ENCODE data around the gene NPPB.
"Not testable (repeated sequence)": the region's sequence is repeated elsewhere in the genome, so short reads cannot be mapped to it uniquely, and the experiment has no call there.

The NPPB gene

DNA sequence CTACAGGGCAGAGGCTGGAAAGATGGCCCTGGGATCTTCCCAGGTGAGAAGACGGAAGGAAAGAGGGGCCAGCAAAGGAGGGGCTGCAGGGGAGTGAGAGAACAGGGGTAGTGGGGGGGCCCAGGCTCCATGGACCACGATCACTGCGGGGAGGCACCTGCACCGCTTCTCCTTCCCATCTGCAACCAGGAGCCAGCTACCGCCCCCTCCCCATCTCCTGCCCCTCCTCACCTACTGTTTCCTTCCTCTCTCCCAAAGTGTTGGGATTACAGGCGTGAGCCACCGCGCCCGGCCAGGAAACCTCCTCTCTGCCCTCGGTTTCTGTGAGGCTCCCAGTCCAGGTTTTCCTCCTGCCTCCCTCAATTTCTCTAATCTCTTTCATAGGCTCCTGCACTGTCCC is 48.1 kb upstream of the NPPB start:
- no peaks in the 10 kb centered on the region for H3K9me2 ChIP-seq (replicated peaks; ENCODE audit: insufficient read depth, low read length)
- H3K4me3 ChIP-seq (ENCODE audit: insufficient read depth, low read length, poor library complexity, severe bottlenecking) = no peak overlapping the region
- H3K79me2 ChIP-seq (ENCODE audit: insufficient read depth, low read length) = no peaks in the 10 kb centered on the region
- H2AFZ ChIP-seq (ENCODE audit: low read depth, low read length, severe bottlenecking) = no peak overlapping the region
- H3K9ac ChIP-seq (ENCODE audit: low read length) = 0 out of 2 replicates have a peak overlapping the region, but pooled peaks have one; percentile 2
- H3K36me3 ChIP-seq (ENCODE audit: low read length) = no peaks in the 10 kb centered on the region
- no peaks in the 10 kb centered on the region for H3K27me3 ChIP-seq (ENCODE audit: low read length)
- H3F3A ChIP-seq (ENCODE audit: insufficient read depth) = peaks cover 29% of the 10 kb centered on the region
- no peak overlapping the region for H3K4me2 ChIP-seq (ENCODE audit: low read depth, low read length, poor library complexity, severe bottlenecking)
- H4K20me1 ChIP-seq (ENCODE audit: low read depth, low read length) = no peaks in the 10 kb centered on the region
- TF ChIP-seq CTCF (IDR thresholded peaks at IDR 0.05; ENCODE audit: insufficient read depth, low read length, poor library complexity, severe bottlenecking) (no peak), EZH2phosphoT487 (conservative IDR thresholded peaks at IDR 0.05; ENCODE audit: low read length) (no peak)
- H3K9me3 ChIP-seq (ENCODE audit: insufficient read depth, low read length) = no peaks in the 10 kb centered on the region
- no peak overlapping the region for H3K27ac ChIP-seq (ENCODE audit: low read depth, low read length)

DNA sequence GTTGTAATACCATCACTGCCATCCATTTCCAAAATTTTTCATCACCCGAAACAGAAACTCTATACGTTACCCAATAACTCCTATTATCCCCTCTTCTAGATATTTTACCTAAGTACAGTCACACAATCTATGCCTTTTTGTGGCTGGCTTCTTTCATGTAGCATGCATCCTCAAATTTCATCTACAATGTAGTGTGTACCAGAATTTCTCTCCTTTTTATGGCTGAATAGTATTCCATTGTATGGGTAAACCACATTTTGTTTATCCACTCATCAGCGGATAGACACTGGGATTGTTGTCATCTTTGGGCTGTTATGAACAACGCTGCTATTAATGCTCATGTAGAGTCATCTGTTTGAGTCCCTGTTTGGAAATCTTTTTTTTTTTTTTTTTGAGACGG is 46.2 kb upstream of the NPPB start:
- Histone ChIP-seq H3F3A (ENCODE audit: insufficient read depth) (peaks cover 35% of the 10 kb centered on the region), H3K79me2 (ENCODE audit: insufficient read depth, low read length) (no peaks in the 10 kb centered on the region), H3K9ac (ENCODE audit: low read length) (no peak overlapping the region), H3K9me2 (replicated peaks; ENCODE audit: insufficient read depth, low read length) (no peaks in the 10 kb centered on the region), H2AFZ (ENCODE audit: low read depth, low read length, severe bottlenecking) (no peak overlapping the region), H3K27me3 (ENCODE audit: low read length) (no peaks in the 10 kb centered on the region), H3K9me3 (ENCODE audit: insufficient read depth, low read length) (no peaks in the 10 kb centered on the region), H3K4me3 (ENCODE audit: insufficient read depth, low read length, poor library complexity, severe bottlenecking) (no peak overlapping the region), H3K4me2 (ENCODE audit: low read depth, low read length, poor library complexity, severe bottlenecking) (no peak overlapping the region), H3K36me3 (ENCODE audit: low read length) (no peaks in the 10 kb centered on the region), H3K27ac (ENCODE audit: low read depth, low read length) (no peak overlapping the region), H4K20me1 (ENCODE audit: low read depth, low read length) (no peaks in the 10 kb centered on the region)
- TF ChIP-seq EZH2phosphoT487 (conservative IDR thresholded peaks at IDR 0.05; ENCODE audit: low read length) = no peak
- TF ChIP-seq CTCF (IDR thresholded peaks at IDR 0.05; ENCODE audit: insufficient read depth, low read length, poor library complexity, severe bottlenecking) = no peak

GRCh38 chr1:11904156-11904555 is 45.4 kb upstream of the NPPB start:
- not testable (repeated sequence) for H2AFZ ChIP-seq (ENCODE audit: low read depth, low read length, severe bottlenecking); H3K27ac ChIP-seq (ENCODE audit: low read depth, low read length); H3K4me3 ChIP-seq (ENCODE audit: insufficient read depth, low read length, poor library complexity, severe bottlenecking)

DNA sequence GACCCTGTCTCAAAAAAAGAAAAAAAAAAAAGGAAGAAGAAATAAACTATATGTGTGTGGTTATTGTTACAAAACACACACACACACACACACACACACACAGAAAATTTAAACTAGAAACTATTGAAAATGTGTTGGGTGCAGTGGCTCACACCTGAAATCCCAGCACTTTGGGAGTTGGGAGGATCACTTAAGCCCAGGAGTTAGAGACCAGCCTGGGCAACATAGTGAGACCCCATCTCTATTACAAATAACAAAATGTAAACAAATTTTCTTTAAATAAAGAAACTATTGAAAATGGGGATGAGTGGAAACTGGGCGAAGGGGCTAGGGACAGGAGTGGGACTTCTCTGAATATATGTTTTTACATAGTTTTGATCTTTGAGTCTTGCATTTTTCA is 44.5 kb upstream of the NPPB start:
- Histone ChIP-seq H3K4me2 (ENCODE audit: low read depth, low read length, poor library complexity, severe bottlenecking) (no peak overlapping the region), H2AFZ (ENCODE audit: low read depth, low read length, severe bottlenecking) (no peak overlapping the region)

More at GRCh38 chr1:11904156-11904555, 45.4 kb upstream of the NPPB start:
- not testable (repeated sequence) for H3K9me3 ChIP-seq (ENCODE audit: insufficient read depth, low read length); H3K27me3 ChIP-seq (ENCODE audit: low read length); H3K9ac ChIP-seq (ENCODE audit: low read length); H3K79me2 ChIP-seq (ENCODE audit: insufficient read depth, low read length); H3K4me2 ChIP-seq (ENCODE audit: low read depth, low read length, poor library complexity, severe bottlenecking); H3K9me2 ChIP-seq (replicated peaks; ENCODE audit: insufficient read depth, low read length); H3K36me3 ChIP-seq (ENCODE audit: low read length); H4K20me1 ChIP-seq (ENCODE audit: low read depth, low read length)
- peaks cover 26% of the 10 kb centered on the region for H3F3A ChIP-seq (ENCODE audit: insufficient read depth)

DNA sequence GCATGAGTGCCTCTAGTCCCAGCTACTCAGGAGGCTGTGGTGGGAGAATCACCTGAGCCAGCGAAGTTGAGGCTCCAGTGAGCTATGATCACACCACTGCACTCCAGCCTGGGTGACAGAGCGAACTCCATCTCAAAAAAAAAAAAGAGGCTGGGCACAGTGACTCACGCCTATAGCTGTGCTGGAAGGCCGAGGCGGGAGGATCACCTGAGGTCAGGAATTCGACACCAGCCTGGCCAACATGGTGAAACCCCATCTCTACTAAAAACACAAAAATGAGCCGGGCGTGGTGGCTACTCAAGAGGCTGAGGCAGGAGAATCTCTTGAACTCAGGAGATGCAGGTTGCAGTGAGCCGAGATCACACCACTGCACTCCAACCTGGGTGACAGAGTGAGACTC is 42.7 kb upstream of the NPPB start:
- H4K20me1 ChIP-seq (ENCODE audit: low read depth, low read length); H3K4me2 ChIP-seq (ENCODE audit: low read depth, low read length, poor library complexity, severe bottlenecking); H3K4me3 ChIP-seq (ENCODE audit: insufficient read depth, low read length, poor library complexity, severe bottlenecking); H3K79me2 ChIP-seq (ENCODE audit: insufficient read depth, low read length); H3K27ac ChIP-seq (ENCODE audit: low read depth, low read length); H3K27me3 ChIP-seq (ENCODE audit: low read length); H2AFZ ChIP-seq (ENCODE audit: low read depth, low read length, severe bottlenecking); H3K9ac ChIP-seq (ENCODE audit: low read length); H3K9me2 ChIP-seq (replicated peaks; ENCODE audit: insufficient read depth, low read length); H3K36me3 ChIP-seq (ENCODE audit: low read length); H3K9me3 ChIP-seq (ENCODE audit: insufficient read depth, low read length): not testable (repeated sequence)
- peaks cover 10% of the 10 kb centered on the region; the same call in 1 of the 2 replicates for H3F3A ChIP-seq (ENCODE audit: insufficient read depth)

More for the DNA sequence above, 44.5 kb upstream of the NPPB start:
- no peak for TF ChIP-seq EZH2phosphoT487 (conservative IDR thresholded peaks at IDR 0.05; ENCODE audit: low read length)
- no peak for TF ChIP-seq CTCF (IDR thresholded peaks at IDR 0.05; ENCODE audit: insufficient read depth, low read length, poor library complexity, severe bottlenecking)
- Histone ChIP-seq H4K20me1 (ENCODE audit: low read depth, low read length) (no peaks in the 10 kb centered on the region), H3F3A (ENCODE audit: insufficient read depth) (peaks cover 17% of the 10 kb centered on the region), H3K36me3 (ENCODE audit: low read length) (no peaks in the 10 kb centered on the region), H3K9me3 (ENCODE audit: insufficient read depth, low read length) (no peaks in the 10 kb centered on the region), H3K27ac (ENCODE audit: low read depth, low read length) (no peak overlapping the region), H3K79me2 (ENCODE audit: insufficient read depth, low read length) (no peaks in the 10 kb centered on the region), H3K9ac (ENCODE audit: low read length) (no peak overlapping the region), H3K27me3 (ENCODE audit: low read length) (no peaks in the 10 kb centered on the region), H3K4me3 (ENCODE audit: insufficient read depth, low read length, poor library complexity, severe bottlenecking) (no peak overlapping the region), H3K9me2 (replicated peaks; ENCODE audit: insufficient read depth, low read length) (no peaks in the 10 kb centered on the region)
